Measurements from ENCODE around the gene GARRE1. TPM values are rescaled to one million over a fixed set of nuclear protein-coding genes. Genes with fewer than 3 reads are reported as not detected.

The GARRE1 gene
- total and polyA plus RNA-seq, 2 experiments from 2014 or later: 16.0 to 20.0 TPM

- TF ChIP-seq ZNF462 (CRISPR knock-in tag; IDR thresholded peaks at IDR 0.05) (no peak), JUNB (IDR thresholded peaks at IDR 0.05; ENCODE audit: unreplicated experiment) (no peak), NANOG (IDR thresholded peaks at IDR 0.05; ENCODE audit: borderline replicate concordance) (no peak), EZH2phosphoT487 (IDR thresholded peaks at IDR 0.05; ENCODE audit: unreplicated experiment) (no peak), ETS1 (IDR thresholded peaks at IDR 0.05) (no peak), POLR2AphosphoS5 (IDR thresholded peaks at IDR 0.05; ENCODE audit: low read depth) (no peak), ZNF114 (CRISPR knock-in tag; IDR thresholded peaks at IDR 0.05) (no peak), ZNF331 (CRISPR knock-in tag; IDR thresholded peaks at IDR 0.05; ENCODE audit: low read depth) (no peak)
- TF ChIP-seq, protein P1, sequence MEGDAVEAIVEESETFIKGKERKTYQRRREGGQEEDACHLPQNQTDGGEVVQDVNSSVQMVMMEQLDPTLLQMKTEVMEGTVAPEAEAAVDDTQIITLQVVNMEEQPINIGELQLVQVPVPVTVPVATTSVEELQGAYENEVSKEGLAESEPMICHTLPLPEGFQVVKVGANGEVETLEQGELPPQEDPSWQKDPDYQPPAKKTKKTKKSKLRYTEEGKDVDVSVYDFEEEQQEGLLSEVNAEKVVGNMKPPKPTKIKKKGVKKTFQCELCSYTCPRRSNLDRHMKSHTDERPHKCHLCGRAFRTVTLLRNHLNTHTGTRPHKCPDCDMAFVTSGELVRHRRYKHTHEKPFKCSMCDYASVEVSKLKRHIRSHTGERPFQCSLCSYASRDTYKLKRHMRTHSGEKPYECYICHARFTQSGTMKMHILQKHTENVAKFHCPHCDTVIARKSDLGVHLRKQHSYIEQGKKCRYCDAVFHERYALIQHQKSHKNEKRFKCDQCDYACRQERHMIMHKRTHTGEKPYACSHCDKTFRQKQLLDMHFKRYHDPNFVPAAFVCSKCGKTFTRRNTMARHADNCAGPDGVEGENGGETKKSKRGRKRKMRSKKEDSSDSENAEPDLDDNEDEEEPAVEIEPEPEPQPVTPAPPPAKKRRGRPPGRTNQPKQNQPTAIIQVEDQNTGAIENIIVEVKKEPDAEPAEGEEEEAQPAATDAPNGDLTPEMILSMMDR (conservative IDR thresholded peaks at IDR 0.05; ENCODE audit: low read depth in 2 of 2): no peak
Measured at GRCh38 chr19:34236035-34236987, 18.0 kb upstream of the GARRE1 start (continued).

All from GM23338 (cell line).